Calu3 (cell line): ENCODE measurements around the gene TRNP1. TPM values are rescaled to one million over a fixed set of nuclear protein-coding genes. Genes with fewer than 3 reads are reported as not detected.

Experiments used
- BruUV-seq: library from RNA; stranded (reverse); fragments of 400-500 nt; replicated peaks from 2 replicates; lab custom pipeline; 2021; lab: Mats Ljungman, UMichigan
- CTCF ChIA-PET: fragments of 300-600 bp; sonication (Branson Sonifier 250); formaldehyde crosslinking; loops from one replicate; lab custom pipeline; 2022; ENCODE audit warnings: antibody characterized with exemption; lab: Charles Lee
- DNase-seq: peaks from one replicate; pipeline ENCODE4 v3.0.0; 2022
- H3K27ac Mint-ChIP-seq: one replicate; pipeline ENCODE4 v1.8.0; 2022; ENCODE audit warnings: mixed read lengths; ENCODE audit not compliant: unreplicated experiment
- H3K27me3 Mint-ChIP-seq: one replicate; pipeline ENCODE4 v1.8.0; 2022; ENCODE audit warnings: mixed read lengths; ENCODE audit not compliant: unreplicated experiment
- H3K36me3 Mint-ChIP-seq: one replicate; pipeline ENCODE4 v1.8.0; 2022; ENCODE audit warnings: mild to moderate bottlenecking, moderate library complexity, mixed read lengths; ENCODE audit not compliant: insufficient read depth, unreplicated experiment
- H3K4me1 Mint-ChIP-seq: one replicate; pipeline ENCODE4 v1.8.0; 2022; ENCODE audit warnings: mild to moderate bottlenecking, low read depth, mixed read lengths; ENCODE audit not compliant: unreplicated experiment
- H3K4me3 Mint-ChIP-seq: one replicate; pipeline ENCODE4 v1.8.0; 2022; ENCODE audit warnings: mild to moderate bottlenecking, low read depth, moderate library complexity, mixed read lengths; ENCODE audit not compliant: unreplicated experiment
- H3K9me3 Mint-ChIP-seq: one replicate; pipeline ENCODE4 v1.8.0; 2022; ENCODE audit warnings: low read depth, mixed read lengths; ENCODE audit not compliant: unreplicated experiment
- intact Hi-C: fragments of 100-400 bp; cut with micrococcal nuclease; formaldehyde crosslinking; loops from one replicate; pipeline ENCODE4 v1.10.0; 2022; ENCODE audit not compliant: unreplicated experiment
- total RNA-seq: library from RNA; stranded (reverse); gene quantifications from 2 replicates; pipeline ENCODE4 v1.2.3, GENCODE V29; 2022
- TF ChIP-seq, protein P1 (sequence below): fragments of 200-600 bp; IDR thresholded peaks from one replicate; pipeline ENCODE4 v1.8.0; 2022; ENCODE audit warnings: antibody characterized with exemption; ENCODE audit not compliant: unreplicated experiment

The TRNP1 gene
- total RNA-seq, 1 experiment from 2014 or later = 195 TPM

DNA sequence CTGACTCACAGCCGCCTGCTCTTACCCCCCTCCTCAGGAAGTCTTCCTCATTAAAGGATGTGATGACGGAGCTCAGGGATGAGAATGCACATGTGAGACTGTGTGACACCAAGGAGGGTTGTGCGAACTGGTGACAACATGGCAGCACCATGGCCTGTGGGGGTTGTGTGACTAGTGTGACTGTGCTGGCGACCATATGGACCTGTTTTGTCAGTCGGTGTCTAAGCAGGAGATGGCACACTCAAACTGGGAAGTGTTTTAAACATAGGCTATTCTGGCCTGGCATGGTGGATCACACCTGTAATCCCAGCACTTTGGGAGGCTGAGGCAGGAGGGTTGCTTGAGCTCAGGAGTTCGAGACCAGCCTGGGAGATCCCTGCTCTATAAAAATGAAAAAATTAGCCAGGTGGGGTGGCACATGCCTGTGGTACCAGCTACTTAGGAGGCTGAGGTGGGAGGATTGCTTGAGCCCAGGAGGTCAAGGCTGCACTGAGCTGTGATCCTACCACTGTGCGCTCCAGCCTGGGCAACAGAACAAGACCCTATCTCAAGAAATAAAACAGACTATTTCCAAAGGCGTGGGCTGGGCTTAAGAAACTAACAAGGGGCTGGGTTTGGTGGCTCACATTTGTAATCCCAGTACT lies 7.4 kb downstream of the TRNP1 start:
- TF ChIP-seq, protein P1, sequence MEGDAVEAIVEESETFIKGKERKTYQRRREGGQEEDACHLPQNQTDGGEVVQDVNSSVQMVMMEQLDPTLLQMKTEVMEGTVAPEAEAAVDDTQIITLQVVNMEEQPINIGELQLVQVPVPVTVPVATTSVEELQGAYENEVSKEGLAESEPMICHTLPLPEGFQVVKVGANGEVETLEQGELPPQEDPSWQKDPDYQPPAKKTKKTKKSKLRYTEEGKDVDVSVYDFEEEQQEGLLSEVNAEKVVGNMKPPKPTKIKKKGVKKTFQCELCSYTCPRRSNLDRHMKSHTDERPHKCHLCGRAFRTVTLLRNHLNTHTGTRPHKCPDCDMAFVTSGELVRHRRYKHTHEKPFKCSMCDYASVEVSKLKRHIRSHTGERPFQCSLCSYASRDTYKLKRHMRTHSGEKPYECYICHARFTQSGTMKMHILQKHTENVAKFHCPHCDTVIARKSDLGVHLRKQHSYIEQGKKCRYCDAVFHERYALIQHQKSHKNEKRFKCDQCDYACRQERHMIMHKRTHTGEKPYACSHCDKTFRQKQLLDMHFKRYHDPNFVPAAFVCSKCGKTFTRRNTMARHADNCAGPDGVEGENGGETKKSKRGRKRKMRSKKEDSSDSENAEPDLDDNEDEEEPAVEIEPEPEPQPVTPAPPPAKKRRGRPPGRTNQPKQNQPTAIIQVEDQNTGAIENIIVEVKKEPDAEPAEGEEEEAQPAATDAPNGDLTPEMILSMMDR = no peak
- intact Hi-C loops = no loop called here
- no peaks in the 10 kb centered on the region for H3K27me3 Mint-ChIP-seq
- H3K4me1 Mint-ChIP-seq = peaks cover 26% of the 10 kb centered on the region
- no TSS peak for BruUV-seq
- CTCF ChIA-PET = no interaction called here
- DNase-seq = no peak
- H3K9me3 Mint-ChIP-seq = no peaks in the 10 kb centered on the region
- H3K36me3 Mint-ChIP-seq = peaks cover 97% of the 10 kb centered on the region
- peak overlapping the region; percentile 91 for H3K27ac Mint-ChIP-seq
- no peak overlapping the region for H3K4me3 Mint-ChIP-seq

- H3K27me3 Mint-ChIP-seq = no peaks in the 10 kb centered on the region
- no TSS peak for BruUV-seq
- H3K36me3 Mint-ChIP-seq = peaks cover 95% of the 10 kb centered on the region
- TF ChIP-seq, protein P1 = no peak
- DNase-seq = peak; percentile 80
- H3K4me3 Mint-ChIP-seq = peak overlapping the region; percentile 40
- intact Hi-C loops = no loop called here
- no peaks in the 10 kb centered on the region for H3K9me3 Mint-ChIP-seq
- peak overlapping the region; percentile 91 for H3K27ac Mint-ChIP-seq
- CTCF ChIA-PET = interaction anchor here (0.9 to 1.3 kb wide), 2 partner anchors 41 to 43 kb away, joined by 3 to 4 read pairs; partner anchors contain the start of gene KDF1
- peaks cover 34% of the 10 kb centered on the region for H3K4me1 Mint-ChIP-seq
Observed at GRCh38 chr1:27001570-27002360, 8.3 kb downstream of the TRNP1 start.

DNA sequence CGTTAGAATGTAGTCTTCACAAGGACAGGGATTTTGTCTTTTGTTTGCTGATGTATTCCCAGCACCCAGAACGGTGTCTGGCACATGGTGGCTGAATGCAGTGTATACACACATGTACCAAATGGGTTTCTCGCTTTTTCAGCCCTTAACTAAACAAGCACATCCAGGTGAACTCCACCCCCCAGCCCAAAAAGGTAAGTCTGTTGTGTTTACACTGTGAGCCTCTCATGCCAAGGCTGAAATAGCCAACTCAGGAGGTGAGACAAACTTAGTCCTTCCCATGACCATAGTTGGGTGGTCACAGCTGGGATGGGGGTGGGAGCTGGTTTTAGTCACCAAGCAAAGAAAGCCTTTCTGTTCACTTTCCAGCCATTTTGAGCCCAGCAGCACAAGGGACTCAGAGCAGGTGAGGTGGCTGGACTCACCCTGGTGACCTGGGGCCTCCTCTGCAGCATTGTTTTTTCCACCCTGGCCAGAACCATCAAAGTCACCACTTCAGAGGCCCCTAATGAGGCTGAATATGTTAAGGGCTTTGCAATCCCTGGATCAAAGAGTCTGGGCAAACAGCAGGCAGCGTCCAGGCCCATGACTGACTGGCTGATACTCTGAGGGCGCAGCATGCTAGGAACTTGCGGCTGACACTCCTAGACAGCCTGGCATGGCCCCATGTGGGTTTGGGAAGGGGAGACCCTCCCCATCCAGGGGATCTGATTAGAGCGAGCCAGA lies 10.4 kb downstream of the TRNP1 start:
- CTCF ChIA-PET = interaction anchor here (0.7 kb wide), 1 partner anchor 9 kb away, joined by 3 read pairs; the partner anchor contains the start of gene TENT5B
- H3K4me3 Mint-ChIP-seq = no peak overlapping the region
- peaks cover 34% of the 10 kb centered on the region for H3K4me1 Mint-ChIP-seq
- H3K27me3 Mint-ChIP-seq = no peaks in the 10 kb centered on the region
- TF ChIP-seq, protein P1 = no peak
- no peaks in the 10 kb centered on the region for H3K9me3 Mint-ChIP-seq
- H3K36me3 Mint-ChIP-seq = peaks cover 86% of the 10 kb centered on the region
- DNase-seq = no peak
- H3K27ac Mint-ChIP-seq = peak overlapping the region; percentile 91
- BruUV-seq = no TSS peak
- intact Hi-C loops = no loop called here

- BruUV-seq = no TSS peak
- intact Hi-C loops = no loop called here
- peaks cover 85% of the 10 kb centered on the region for H3K36me3 Mint-ChIP-seq
- H3K27ac Mint-ChIP-seq = peak overlapping the region; percentile 91
- CTCF ChIA-PET = interaction anchor here (0.7 to 1.0 kb wide), 2 partner anchors 8 to 38 kb away, joined by 3 read pairs; partner anchors contain the start of gene TENT5B
- TF ChIP-seq, protein P1 = no peak
- H3K9me3 Mint-ChIP-seq = no peaks in the 10 kb centered on the region
- no peak overlapping the region for H3K4me3 Mint-ChIP-seq
- peaks cover 39% of the 10 kb centered on the region for H3K4me1 Mint-ChIP-seq
- no peaks in the 10 kb centered on the region for H3K27me3 Mint-ChIP-seq
- no peak for DNase-seq
Observed at GRCh38 chr1:27004471-27005165, 11.1 kb downstream of the TRNP1 start.
